Measurements from ENCODE around the gene ZDHHC21. TPM values are rescaled to one million over a fixed set of nuclear protein-coding genes. Genes with fewer than 3 reads are reported as not detected.
A peak's percentile ranks its signal among the peaks of the same experiment; 100 is the strongest.

Gene ZDHHC21
- total and polyA plus RNA-seq, 2 donors (not counting 3 experiments of a cell fraction or from before 2014, with no cell fraction given): 7.2 to 25.9 TPM

GRCh38 chr9:14692470-14693250, 572 bp downstream of the ZDHHC21 start:
- TSS peak; percentile 61 for BruUV-seq (replicated peaks)
- Histone ChIP-seq H2AFZ (ENCODE audit: low read depth, low read length) (peak overlapping the region; percentile 93), H4K20me1 (replicated peaks; ENCODE audit: control insufficient read depth, extremely low read depth, insufficient read depth, low read length) (no peaks in the 10 kb centered on the region), H3K9me1 (replicated peaks; ENCODE audit: control insufficient read depth, extremely low read depth, insufficient read depth, low read length) (no peaks in the 10 kb centered on the region), H3K36me3 (ENCODE audit: control insufficient read depth in 2 of 2, extremely low read depth in 1 of 2, insufficient read depth in 2 of 2, low read length in 2 of 2) (peaks cover 0 to 11% of the 10 kb centered on the region in 2 experiments), H3K4me3 (replicated peaks in 1 of 3; ENCODE audit: insufficient read depth in 1 of 3, low read depth in 1 of 3, low read length in 3 of 3) (peak overlapping the region; percentile 77 to 97 (median 89)), H3K4me1 (ENCODE audit: control insufficient read depth, extremely low read depth, insufficient read depth, low read length) (peaks cover 28% of the 10 kb centered on the region), H3K79me2 (ENCODE audit: control insufficient read depth, insufficient read depth, low read length) (peaks cover 46% of the 10 kb centered on the region), H3K27me3 (ENCODE audit: control insufficient read depth in 2 of 2, insufficient read depth in 2 of 2, low read length in 2 of 2) (no peaks in the 10 kb centered on the region), H3K27ac (ENCODE audit: insufficient read depth, low read depth, low read length) (peak overlapping the region; percentile 63), H3K9ac (replicated peaks; ENCODE audit: extremely low read depth, insufficient read depth, low read length) (peak overlapping the region; percentile 76), H3K4me2 (ENCODE audit: insufficient read depth, low read length) (peak overlapping the region; percentile 98), H3K9me3 (replicated peaks; ENCODE audit: control insufficient read depth, insufficient read depth, low read length) (no peaks in the 10 kb centered on the region)
- no peak for FAIRE-seq
- ChIA-PET POLR2A (no interaction called here), CTCF (interaction anchor here (0.8 to 7.5 kb wide), 12 partner anchors 11 to 76 kb away, joined by 3 to 38 read pairs (median 4); no protein-coding TSS in a partner anchor)
- TF ChIP-seq GATA2 (IDR thresholded peaks at IDR 0.05; ENCODE audit: insufficient read depth, insufficient read length, low read depth, low read length): no peak
- no peak for TF ChIP-seq MYC (IDR thresholded peaks at IDR 0.05; ENCODE audit: low read depth, low read length)
- no peak for TF ChIP-seq JUN (IDR thresholded peaks at IDR 0.05; ENCODE audit: borderline replicate concordance, insufficient read depth, insufficient read length, low read depth)
- TF ChIP-seq, protein P1, sequence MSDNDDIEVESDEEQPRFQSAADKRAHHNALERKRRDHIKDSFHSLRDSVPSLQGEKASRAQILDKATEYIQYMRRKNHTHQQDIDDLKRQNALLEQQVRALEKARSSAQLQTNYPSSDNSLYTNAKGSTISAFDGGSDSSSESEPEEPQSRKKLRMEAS (IDR thresholded peaks at IDR 0.05; ENCODE audit: insufficient read depth, insufficient read length): no peak
- TF ChIP-seq EZH2 (IDR thresholded peaks at IDR 0.05; ENCODE audit: borderline replicate concordance, low read depth, low read length, severe bottlenecking): no peak
- no peak for TF ChIP-seq FOS (IDR thresholded peaks at IDR 0.05; ENCODE audit: borderline replicate concordance, insufficient read depth, low read length)
- TF ChIP-seq POLR2A (IDR thresholded peaks at IDR 0.05; ENCODE audit: low read depth, low read length): no peak
- no peak for TF ChIP-seq POLR2AphosphoS5 (IDR thresholded peaks at IDR 0.05; ENCODE audit: insufficient read depth, low read depth, low read length)
- TF ChIP-seq CTCF (IDR thresholded peaks at IDR 0.05; ENCODE audit: extremely low read depth in 1 of 2, insufficient read depth in 1 of 2, low read depth in 1 of 2, low read length in 2 of 2): no peak
- peak; percentile 49 for DNase-seq (ENCODE audit: low read depth, low spot score)
- dilution Hi-C loops (cut with MboI; ENCODE audit: extremely low pct_ligation_motif_present, low sequenced_read_pairs): no loop called here
- intact Hi-C loops (cut with micrococcal nuclease): loop anchor here (1.0 to 5.0 kb wide), 4 partner anchors 35 to 75 kb away; no protein-coding TSS in a partner anchor
